Effector CD8-positive, alpha-beta T cell (primary cell): ENCODE data around the gene GRM4.

Source experiments
- DNase-seq: peaks from one replicate; lab custom pipeline; 2025; lab: John Stamatoyannopoulos, UW

Gene GRM4

DNA sequence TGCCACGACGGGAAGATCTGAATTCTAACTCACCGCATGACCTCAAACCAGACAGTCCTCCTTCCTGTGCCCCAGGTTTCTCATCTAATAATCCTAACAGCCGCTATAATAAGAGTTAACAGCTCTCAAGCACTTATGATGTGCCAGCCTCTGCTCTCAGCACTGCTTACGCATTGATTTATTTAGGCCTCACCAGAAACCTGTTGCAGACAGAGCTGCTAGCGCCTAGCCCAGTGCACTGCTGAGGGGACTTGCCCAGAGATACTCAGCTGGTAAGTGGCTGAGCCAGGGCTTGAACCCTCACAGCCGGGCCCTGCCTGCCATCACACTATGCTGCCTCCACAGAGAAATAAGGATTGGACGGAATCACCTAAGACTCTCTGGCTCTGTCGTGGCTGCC, 37.7 kb downstream of the GRM4 start:
- DNase-seq: no peak

DNA sequence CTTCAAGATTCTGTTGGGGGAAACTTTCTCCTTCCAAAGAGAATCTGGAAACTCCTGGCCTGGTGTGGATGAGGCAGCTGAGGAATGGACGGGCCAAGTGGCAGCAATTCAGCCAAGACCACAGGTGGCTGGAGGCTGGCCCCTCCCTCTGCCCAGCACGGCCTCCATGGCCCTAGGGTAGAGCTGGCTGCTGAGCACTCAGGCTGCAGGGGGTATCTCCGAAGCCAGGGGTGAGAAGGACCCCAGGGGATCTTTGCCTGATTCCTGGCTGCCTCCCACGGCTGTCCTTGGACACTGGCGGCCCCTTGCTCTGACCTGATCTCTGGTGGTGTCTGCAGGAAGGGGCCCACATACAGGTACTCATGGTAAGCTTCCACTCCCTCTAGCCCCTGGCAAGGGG, 39.0 kb downstream of the GRM4 start:
- no peak for DNase-seq

DNA sequence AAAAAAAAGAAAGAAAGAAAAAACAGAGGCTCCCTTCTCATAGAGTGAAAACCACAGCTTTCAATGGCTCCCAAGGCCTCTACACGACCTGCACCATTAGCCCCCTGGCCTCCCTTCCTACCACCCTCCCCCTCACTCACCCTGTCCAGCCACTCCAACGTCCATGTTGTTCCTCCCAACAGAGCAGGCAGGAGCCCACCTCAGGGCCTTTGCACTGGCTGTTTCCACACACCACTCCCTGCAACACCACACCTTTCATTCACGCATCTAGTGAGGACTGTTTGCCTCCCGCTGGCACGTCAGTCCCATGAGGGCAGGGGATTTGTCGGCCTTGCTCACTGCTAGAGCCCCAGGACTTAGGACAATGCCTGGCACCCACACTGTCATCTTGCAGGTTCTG, 39.5 kb downstream of the GRM4 start:
- DNase-seq: no peak

DNA sequence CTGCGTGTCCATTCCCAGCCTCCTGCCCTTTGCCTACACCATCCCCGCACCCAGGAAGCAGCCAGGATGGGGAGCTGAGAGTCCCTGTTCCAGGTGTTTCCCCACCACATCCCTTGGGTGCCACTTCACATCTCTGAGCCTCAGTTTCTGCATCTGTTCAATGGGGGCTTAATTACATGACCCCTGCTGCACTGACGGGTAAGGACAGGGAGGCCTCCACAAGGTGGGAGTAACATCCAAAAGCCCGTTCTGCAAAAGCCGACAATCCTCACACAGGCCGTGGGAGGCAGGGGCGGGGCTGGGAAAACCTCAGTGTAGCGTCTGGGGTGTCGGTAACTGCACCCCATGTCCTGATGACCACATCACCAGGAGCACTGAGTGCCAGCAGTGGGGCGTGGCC, 41.3 kb downstream of the GRM4 start:
- DNase-seq: no peak

DNA sequence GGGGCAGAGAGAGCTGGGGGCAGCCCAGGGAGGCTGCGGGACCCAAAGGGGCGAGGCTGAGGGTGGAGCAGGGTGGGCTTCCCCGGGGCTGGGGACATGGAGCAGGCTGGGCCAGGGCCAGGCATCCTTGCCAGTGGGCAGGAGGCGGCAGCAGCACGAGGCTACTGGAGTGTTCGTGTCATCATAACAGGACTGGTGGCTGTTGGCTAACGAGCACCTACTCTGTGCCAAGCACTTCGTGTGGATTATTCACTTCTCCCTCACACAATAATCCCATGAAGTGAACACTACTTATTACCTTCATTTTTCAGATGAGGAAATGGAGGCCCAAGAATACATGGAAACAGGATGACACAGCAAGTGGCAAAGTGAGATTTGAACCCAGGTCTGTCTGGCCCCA, 41.7 kb downstream of the GRM4 start:
- no peak for DNase-seq

DNA sequence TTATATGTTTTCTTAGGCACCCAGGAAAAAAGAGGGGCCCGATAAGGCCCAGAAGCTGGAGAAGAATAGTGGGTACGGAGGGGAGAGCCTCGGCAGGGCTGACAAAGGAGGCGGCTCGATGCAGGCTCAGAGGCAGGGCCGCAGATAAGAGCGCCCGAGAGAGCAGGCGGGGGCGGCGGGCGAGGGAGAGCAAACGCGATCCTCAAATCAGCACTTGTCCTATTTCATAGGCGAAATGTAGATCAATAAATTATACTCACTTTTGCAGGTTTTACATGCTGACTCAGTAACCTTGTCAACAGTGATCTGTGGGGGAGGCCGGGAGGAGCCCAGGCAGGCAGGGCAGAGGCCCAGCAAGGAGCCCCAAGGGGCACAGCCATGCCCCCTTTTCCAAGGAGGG, 42.6 kb downstream of the GRM4 start:
- no peak for DNase-seq

DNA sequence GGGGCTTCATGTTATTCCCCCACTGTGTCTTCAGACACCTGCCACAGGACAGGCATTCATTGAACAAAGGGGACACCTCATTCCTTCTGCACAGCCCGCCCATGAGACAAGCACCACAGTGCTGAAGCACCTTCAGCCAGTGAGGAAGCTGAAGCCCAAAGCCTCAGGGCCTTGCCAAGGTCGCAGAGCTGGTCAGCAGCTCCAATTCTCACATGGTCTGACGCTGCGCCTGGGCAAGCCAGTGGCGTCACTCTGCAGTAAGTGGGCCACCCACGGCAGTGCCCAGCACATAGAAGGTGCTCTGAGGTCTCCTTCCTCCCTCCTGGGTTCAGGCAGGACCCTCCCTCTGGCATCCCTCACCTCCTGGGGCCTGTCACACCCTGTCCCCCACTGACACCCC, 43.2 kb downstream of the GRM4 start:
- DNase-seq: no peak

DNA sequence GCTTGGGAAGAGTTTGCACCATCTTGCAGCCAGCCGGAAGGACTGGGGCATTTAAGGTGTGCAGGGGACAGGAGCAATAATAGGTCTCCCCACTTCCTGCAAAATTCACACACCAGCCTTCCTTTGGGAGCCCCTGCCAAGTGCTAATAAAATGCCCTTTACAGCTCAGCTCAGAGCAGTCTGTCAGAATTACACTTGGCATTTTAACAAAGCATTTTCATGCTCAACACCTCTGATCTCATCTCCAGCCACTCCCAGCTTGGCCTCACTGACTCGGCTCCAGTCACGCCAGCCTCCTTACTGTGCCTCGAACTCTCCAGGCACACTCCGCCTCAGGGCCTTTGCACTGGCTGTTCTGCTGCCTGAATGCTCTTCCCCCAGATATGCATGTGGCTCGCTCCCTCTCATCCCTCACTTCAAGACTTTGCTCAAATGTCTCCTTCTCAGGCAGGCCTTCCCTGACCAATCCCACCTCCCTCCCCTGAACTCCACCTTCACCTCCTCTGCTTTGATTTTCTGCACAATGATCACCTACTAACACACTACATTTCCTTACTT, 43.7 kb downstream of the GRM4 start:
- DNase-seq: no peak

DNA sequence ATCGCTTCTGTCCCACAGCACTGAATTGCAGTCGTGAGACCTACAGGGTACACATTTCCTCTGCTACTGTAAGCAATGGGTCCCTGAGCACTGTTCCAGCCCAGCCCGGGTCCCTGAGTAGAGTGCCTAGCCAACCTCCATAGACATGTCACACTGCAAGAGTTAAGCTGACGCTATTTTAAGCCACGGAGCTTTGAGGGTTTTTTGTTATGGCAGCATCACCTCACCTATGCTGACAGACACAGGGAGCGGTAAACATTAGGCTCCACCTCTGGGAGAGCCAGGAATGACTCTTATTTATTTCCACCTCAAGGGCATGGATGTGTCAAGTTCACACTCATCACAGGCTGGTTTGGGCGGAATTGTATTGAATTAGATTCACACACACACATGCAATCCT, 45.1 kb downstream of the GRM4 start:
- DNase-seq: no peak

DNA sequence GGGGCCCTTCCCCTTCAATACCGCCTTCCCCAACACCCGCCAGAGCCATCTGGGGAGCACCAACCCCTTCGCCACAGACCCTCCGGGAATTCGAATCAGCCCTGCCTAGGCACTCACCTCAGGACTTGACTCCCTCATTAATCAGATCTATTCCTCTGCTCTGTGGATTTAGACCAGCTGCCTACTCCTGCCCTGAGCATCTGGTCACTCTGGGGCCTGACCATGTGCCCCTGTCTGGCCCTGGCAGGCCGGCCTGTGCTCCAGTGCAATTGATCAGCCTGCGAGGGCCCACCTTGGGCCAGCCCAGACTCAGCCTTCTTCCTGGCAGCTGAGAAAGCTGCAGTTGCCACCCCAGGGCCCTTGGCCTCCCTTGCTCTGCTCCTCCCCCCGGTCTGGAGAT, 46.0 kb downstream of the GRM4 start:
- DNase-seq: no peak

DNA sequence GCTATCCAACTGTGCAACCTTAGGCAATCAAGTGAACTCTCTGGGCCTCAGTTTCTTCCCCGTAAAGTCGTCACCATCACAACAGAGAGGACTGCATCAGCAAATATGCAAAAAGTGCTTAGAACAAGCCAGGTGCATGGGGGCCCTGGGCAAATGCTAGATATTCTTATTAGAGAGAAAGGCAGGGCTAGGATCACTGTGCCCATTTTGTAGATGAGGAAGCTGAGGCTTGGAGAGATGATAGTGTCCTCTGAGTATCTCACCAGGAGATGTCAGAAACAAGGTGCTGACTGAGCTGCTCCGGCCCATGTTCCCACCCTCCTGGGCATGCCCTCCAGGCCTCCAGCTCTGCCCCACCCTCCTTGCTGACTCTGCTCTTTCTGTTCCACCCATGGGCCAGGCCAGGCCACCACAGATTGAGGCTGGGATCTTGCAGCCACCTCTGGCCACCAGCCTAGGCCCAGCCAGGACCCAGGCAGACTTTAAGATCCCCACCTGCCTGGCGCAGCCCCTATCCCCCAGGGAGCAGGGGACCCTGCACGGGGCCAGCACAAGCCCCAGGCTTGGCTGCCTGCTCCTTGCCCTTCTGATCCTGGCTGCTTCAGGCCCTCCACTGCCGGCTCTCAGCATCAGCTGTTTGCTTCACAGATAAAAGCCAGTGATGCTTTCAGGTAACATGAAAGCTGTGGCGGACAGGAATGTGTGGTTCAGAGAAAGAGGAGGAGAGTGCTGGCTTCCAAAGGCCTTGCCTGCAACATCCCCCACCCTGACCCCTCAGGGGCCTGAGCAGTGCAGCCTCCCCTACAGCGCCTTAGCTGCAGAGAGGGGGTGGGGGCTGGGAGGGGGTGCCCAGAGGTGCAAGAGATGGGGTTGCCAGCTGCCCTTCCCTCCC, 47.6 kb downstream of the GRM4 start:
- DNase-seq: no peak

DNA sequence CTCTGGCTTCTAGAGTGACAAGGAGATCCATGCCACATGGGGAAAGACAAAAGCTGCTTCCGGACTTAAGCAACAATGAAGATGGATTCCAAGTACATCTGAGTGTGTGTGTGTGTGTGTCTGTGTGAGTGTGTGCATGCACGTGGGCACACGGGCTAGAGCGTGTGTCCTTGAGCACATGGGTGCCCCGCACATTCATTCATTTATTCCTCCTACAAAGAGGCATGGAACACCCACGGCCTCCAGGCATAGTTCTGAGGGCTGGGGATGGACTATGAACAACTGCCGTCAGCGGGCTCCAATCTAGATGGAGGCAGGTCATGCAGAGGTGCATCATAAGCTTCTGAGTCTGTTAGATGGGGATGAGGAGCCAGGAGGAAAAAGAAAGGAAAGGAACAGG, 49.1 kb downstream of the GRM4 start:
- no peak for DNase-seq

DNA sequence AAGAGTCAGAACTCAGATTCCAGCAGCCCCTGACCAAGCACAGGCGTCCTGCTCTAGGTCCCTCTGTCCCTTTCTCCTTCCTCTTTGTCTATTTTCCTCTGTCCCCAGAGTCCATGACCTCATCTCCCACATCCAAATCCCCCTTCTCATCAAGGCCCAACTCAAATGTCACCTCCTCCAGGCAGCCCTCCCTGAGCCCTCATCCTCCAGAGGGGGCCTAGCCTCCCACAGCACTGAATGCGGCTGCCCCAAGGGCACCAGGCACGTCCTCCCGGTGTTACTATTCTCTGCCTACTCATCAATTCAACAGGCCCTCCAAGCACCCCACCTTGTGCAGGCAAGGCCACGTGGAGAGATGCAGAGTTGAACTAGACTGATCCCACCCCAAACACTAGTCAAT, 49.7 kb downstream of the GRM4 start:
- DNase-seq: no peak

DNA sequence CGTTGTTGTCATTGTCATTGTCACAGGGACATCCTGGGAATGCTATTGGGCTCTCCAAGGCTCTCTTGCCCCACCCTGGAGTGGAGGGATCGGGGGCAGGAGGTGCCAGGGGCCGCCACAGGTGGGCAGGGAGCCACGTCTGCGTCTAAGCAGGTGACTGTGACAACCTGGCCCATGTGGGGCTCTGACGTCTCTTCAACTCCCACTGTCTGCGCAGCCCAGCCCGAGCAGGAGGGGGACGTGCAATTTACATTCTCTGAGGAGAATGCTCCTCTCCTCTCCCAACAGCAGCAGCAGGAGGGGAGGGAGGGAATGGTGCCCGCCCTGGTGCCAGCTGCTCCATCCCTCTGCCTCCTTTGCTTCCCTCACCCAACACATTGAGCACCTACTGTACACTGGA, 50.1 kb downstream of the GRM4 start:
- DNase-seq: no peak

DNA sequence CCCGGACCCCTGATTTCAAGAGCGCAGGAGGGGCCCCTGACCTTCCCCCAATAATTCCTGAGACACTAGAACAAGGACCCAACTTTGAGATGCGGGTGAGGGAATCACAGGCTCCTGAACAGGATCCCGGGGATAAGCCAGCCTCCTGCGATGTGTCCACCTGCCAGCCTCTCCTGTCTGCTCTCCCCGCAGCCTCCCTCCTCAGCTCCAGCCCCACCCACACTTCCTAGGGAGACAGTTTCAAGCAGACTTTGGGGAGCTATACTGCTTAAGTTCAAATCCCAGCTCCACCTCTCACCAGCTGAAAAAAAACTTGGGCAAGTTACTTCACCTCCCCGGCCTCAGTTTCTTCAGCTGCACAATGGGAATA, 50.8 kb downstream of the GRM4 start:
- no peak for DNase-seq

DNA sequence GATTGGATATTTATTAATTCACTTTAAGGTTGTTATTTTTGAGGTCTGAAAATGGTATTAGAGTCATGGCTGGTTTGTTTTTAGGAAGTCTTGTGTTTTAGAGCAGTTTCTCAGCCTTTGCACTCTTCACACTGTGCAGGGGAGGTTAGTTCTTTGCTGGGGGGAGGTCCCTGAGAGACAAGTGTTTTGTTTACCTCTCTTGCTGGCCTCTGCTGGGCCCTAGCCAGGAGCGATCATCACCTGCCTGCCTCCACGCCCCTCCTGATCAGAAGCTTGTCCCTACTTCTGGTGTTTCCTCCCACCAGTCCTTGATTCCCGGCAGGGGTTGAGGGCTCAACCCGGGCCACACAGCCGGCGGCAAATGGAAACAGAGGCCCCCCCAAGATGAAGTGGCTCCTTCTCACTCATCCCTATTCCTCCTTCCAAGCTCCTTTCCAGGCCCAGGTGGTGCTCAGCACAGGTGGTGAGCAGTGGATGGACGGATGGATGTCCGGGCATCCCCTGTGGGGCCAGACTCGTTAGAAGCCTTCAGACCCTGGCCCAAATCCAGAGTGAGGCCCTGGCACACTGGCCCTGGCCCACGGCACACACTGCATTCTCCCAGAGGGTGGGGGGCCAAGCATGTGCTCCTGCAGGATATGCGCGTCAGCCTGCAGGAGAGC, 51.3 kb downstream of the GRM4 start:
- no peak for DNase-seq

DNA sequence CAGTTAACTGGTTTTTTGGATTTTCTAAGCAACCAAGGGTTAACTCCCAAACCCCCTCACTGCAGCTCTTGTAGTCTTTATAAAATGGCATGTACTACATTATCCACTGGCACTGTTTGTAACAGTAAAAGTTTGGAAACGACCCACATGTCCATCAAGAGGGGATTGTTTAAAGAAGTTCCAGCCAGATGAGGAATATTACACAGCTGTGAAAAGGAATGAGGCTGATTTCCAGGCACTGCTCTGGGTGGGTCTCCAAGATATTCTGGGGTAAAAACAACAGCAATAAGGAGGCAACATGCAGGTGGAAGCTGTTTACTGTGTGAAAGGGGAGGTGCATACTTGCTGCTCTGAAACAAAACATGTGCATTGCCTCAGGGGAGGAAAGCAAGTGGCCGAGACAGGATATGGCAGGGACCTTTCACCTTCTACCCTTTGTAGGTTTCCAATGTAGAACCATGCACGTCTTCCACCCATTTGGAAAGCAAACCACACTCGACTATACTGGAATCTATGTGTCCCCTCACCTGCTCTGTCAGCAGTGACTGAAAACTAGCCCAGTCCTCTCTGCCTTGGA, 51.9 kb downstream of the GRM4 start:
- DNase-seq: no peak

DNA sequence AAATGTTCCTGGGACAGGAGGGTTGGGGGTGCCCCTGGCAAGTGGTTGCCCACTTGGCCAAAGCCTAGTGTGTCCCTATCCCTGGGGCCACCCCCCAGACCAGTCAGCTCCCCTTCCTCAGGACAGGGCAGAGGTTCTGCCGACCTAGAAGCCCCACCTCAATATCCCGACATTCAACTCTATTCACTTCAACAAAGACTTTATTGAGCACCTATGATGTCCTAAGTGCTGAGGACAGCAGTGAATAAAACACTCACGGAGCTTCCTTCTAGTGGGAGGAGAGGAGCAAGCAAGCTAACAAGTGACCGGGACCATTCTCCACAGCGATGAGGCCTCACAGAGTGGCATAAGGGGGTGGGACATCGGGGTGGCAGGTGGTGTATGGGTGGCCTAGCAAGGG, 52.7 kb downstream of the GRM4 start:
- DNase-seq: no peak

DNA sequence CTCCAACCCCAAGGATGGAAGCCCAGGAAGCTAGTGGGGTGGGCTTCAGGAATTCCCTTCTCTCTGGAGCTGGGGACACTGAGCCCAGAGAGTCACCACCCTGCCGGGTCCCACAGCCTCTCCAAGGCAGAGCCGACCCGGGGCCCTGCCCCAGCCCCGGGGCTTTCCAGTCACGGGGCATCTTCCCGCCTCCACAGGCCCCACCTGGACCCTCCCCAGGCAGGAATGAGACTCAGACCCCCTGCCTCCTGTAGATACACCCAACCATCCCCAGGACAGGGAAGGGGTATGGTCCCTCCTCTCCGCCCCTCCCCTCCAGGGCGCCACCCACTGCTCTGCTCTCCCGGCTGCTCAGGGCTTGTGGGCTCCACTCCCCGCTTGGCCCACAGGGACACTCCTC, 53.3 kb downstream of the GRM4 start:
- DNase-seq: no peak

DNA sequence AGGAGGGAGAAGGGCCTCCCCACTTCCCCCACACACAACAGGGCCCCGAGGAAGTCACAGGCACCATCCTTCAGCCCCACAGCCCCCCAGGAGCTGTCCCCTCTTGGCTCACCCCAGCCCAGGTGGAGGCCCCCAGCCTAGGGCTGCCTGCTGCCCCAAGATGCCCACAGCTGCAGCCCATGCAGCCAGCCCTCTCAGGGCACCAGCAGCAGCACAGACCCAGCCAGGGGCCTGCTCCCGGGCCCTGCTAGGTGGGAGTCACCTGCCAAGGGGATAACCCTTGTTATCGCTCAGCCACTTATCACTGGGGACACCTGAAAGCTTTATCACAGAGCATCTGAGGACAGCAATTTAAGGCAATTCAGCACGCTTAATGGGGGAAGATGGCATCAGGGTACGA, 55.0 kb downstream of the GRM4 start:
- DNase-seq: no peak

DNA sequence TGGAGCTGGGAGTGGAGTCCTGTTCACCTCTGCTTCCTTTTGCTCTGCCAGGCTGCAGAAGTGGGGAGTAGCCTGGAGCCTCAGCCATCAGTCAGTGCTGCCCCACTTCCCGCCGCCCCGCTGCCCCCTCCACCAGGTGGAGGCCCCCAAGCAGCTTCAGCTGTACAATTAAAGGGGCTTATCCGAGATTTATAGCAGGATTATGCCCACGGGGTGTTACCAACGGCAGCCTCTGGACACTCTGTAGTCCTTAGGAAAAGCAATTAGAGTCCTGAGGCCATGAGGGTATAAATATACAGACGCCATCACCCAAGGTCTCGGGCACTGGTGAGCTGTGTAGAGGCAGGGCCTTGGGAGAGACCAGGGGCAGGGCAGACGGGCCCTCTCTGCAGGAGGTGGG, 55.4 kb downstream of the GRM4 start:
- DNase-seq: no peak

DNA sequence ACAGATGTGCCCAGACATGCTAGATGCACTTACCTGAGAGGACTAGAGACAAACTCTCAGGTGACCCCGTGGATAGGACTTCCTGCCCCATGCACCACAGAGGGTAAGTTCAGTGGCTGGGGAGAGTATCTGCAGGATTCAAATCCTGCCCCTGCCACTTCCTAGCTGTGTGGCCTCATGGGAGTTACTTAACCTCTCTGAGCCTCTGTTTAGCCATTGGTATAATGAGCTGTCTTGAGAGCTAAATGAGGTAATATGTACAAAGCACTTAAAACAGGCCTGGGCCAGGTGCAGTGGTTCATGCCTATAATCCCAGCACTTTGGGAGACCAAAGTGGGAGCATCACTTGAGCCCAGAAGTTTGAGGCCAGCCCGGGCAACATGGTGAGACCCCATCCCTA, 59.3 kb downstream of the GRM4 start:
- no peak for DNase-seq
